SU-DHL-6 (cell line): ENCODE measurements around the gene PGA4.

ENCODE experiments used
- EZH2phosphoT487 ChIP-seq: fragments of 200-600 bp; sonication (generic), shearing (Covaris generic); conservative IDR thresholded peaks from 2 replicates; pipeline ENCODE4 v1.6.1; 2018; ENCODE audit warnings: mild to moderate bottlenecking, antibody characterized with exemption, low read length, moderate library complexity, mixed read lengths
- TF ChIP-seq, protein P1 (sequence below): fragments of 200-600 bp; sonication (generic); IDR thresholded peaks from one replicate; pipeline ENCODE4 v1.5.1; 2017; ENCODE audit warnings: antibody characterized with exemption, mild to moderate bottlenecking, low read length, moderate library complexity; ENCODE audit not compliant: insufficient read depth, poor library complexity, severe bottlenecking

DNA sequence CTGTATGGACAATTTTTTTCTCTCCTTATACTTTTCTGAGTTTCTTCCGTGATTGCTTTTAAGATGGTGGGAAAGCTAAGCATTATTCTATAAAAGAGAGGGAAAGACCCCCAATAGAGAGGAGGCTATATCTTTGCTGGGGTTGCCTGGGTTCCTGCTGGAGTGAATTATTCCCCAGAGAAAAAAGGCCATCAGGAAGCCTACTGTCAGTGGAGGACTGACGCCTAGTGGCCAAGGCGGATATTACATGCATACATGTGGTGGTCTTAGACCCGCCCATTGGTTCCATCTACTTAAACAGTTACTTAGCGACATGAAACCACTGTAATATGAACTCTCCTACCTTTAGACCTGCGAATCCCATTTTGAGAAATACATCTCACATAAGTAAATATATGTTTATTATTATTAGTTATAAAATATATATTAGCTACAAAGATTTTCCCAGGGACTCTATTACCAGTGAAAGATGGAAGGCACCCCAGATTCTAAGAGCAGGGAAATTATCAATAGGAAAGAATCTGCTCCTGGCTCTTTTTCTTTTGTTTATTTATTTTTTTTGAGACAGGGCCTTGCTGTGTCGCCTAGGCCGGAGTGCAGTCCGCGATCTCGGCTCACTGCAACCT lies 34.5 kb upstream of the PGA4 start:
- TF ChIP-seq, protein P1, sequence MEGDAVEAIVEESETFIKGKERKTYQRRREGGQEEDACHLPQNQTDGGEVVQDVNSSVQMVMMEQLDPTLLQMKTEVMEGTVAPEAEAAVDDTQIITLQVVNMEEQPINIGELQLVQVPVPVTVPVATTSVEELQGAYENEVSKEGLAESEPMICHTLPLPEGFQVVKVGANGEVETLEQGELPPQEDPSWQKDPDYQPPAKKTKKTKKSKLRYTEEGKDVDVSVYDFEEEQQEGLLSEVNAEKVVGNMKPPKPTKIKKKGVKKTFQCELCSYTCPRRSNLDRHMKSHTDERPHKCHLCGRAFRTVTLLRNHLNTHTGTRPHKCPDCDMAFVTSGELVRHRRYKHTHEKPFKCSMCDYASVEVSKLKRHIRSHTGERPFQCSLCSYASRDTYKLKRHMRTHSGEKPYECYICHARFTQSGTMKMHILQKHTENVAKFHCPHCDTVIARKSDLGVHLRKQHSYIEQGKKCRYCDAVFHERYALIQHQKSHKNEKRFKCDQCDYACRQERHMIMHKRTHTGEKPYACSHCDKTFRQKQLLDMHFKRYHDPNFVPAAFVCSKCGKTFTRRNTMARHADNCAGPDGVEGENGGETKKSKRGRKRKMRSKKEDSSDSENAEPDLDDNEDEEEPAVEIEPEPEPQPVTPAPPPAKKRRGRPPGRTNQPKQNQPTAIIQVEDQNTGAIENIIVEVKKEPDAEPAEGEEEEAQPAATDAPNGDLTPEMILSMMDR = peak; percentile 73
- TF ChIP-seq EZH2phosphoT487 = no peak
